Stimulated activated naive CD4-positive, alpha-beta T cell (primary cell): ENCODE data around the gene TEX30.
A peak's percentile ranks its signal among the peaks of the same experiment; 100 is the strongest.

ENCODE experiments used
- DNase-seq, 6 experiments: peaks; one replicate each; lab custom pipeline; 2025; lab: John Stamatoyannopoulos, UW

TEX30 gene

DNA sequence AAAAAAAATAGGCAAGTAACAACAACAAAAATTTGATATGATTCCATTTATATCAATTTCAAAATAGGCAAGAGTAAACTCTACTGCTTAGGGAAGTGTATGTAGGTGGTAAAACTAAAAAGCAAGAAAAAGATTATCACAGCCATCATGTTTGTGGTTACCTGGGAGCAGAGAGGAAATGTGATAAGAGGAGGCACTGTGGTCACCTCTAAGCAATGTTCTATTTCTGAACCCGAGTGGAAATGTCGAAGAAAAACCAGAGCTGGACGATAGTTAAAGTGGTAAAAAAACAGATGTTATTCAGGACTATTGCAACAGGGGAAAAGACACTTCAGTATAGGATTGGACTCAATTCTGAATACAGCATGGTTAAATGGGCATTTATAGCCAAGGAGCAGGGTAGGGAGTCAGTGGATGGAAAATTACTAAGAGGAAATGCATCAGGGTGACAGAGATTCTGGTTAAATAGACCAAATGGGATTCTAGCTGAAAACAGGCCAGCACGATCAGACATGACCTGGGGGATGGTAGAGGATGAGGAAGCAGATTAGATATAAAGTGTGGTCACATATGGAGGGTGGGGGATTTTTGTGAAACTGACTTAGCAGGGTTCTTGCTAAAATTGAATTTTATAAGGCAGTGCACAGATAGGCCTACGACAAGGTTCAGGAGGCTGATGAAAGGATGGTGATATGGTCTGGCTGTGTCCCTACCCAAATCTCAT lies 6.0 kb upstream of the TEX30 start:
- DNase-seq, result peak in 2 of 6 experiments; percentile 5 to 10

DNA sequence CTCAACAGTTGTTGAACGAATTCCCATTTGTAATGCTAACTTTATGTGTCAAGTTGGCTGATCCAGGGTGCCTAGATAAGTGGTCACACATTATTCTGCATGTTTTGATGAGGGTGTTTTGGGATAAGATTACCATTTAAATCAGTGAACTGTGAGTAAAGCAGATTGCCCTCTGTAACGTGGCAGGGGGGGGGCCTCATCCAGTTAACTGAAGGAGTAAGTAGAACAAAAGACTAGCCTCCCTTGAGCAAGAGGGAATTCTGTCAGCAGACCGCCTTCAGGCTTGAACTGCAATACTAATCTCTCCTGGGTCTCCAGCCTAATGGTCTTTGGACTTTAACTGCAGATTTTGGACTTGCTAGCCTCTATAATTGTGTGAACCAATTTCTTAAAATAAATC lies 4.2 kb upstream of the TEX30 start:
- no peak for DNase-seq

DNA sequence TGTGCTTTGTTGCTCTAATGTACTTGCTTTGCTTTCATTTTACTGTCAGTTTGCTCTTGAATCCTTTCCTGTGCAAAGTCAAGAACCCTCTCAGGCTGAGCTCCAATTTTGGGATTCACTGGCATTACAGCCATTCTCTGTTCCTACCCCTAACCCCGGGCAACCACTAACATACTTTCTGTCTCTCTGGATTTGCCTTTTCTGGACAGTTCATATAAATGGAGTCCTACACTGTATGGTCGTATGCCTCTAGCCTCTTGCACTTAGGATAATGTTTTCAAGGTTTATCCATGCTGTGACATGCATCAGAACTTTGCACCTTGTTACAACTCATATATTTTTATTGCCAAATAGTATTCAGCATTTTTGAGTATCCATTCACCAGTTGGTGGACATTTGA lies 2.7 kb upstream of the TEX30 start:
- DNase-seq, result no peak

DNA sequence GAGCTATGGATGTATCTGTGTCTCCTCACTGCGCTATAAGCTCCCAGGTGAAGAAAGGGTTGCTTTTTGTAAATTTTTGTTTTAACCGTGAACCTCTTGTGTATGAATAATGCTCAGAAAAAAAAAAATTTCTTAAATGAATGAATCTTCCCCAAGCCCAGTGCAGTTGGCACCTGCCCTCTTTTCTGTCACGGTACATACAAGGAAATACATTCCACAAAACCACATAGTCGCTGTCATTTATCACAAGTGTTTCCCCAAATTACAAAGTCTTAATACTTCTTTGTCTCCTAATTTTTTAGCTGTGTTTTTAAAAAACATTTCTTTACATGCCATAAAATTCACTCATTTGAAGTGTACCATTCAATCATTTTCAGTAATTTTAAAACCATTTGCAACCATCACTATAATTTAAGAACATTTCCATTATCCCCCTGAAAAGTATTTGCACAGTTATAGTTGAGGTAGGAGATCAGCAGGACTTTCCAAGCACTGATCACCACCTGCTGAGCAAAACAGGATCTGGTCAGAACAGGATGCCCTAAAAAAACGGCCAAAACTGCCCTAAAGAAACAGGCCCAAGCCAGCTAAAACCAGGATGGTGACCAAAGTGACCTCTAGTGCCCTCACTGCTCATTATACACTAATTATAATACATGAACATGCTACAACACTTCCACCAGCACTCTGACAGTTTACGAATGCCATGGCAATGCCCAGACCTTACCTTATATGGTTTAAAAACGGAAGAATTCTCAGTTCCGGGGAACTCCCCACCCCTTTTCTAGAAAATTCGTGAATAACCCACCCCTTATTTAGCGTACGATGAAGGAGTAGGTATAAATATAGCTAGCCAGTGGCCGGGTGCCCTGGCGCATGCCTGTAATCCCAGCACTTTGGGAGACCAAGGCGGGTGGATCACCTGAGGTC lies 1.3 kb upstream of the TEX30 start:
- no peak for DNase-seq

DNA sequence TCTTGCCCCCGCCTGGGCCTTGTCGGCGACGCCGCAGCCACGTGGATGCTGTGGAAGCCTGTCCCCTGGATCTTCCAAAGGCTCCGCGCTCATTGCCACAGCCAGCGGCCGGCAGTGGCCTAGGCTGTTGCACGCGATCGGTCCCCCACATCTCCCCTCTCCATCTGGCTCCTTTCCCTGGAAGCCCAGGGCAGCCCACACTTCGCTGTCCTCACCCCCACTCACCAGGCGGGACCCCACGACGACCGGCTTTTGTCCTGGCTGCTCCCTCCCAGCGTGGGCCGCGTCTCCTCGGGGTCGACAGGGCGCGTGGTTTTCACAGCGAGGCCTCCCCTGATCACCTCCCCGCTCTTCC lies 605 bp upstream of the TEX30 start:
- no peak for DNase-seq

DNA sequence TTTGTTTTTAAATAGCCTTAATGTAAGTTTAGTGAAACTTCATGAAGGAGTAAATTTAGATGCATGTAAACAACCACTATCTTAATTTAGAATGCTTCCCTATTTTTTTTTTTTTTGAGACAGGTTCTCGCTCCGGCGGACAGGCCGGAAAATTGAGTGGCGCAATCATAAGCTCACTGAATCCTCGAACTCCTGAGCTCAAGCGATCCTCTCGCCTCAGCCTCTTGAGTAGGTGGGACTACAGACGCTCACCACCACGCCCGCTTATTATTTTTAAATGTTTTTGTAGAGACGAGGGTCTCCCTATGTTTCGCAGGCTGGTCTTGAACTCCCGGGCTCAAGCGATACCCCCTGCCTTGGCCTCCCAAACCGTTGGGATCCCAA lies 1.6 kb downstream of the TEX30 start:
- DNase-seq, result no peak

DNA sequence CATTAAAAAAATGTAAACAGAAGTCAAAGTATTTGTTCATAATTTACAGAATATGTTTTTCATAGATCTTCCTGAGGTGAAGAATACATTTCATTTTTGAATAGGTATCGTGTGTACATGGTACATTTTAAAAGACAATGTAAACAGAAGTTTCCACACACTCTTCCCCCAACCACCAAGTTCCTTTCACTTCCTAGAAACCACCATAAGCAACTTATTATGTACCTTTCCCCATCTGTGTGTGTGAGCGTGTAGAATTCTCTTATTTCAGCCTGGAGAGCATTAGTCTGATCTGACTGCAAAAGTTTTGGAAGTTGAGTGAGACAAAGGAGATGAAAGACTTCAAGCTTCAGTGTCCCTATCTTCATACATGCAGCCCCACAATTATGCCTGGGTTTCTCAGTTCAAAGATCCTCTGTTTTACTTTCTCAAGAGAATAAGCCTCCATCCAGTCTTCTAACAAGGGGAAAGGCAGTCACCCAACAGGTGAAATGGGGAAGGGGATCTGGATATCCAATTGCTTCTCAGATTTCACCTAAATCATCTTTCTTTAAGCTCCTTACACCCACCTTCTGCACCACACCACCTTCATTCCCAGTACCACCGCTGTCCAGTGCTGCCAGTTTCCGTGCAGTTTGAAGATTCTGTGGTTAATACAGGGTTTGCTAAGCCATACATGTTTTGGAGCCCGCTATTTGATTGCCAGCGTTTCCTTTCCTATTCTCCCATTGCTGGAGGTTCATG lies 2.1 kb downstream of the TEX30 start:
- no peak for DNase-seq

DNA sequence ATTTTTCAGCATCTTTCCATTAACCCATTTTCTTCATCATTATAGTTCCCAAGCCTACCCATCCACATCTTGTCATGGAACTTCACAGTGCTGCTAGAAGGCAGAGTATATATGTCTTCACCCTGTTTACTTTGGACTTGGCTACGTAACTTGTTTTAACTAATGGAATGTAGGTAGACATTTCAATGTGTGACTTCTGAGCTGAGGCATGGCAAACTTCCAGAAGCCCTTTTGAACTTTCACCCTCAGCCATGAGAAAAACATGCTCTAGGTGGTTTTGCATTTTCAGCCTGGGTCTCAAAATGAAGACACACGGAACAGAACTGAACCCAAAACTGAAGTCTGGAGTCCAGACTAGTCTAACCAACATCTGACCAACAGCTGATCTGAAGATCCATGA lies 3.2 kb downstream of the TEX30 start:
- no peak for DNase-seq

DNA sequence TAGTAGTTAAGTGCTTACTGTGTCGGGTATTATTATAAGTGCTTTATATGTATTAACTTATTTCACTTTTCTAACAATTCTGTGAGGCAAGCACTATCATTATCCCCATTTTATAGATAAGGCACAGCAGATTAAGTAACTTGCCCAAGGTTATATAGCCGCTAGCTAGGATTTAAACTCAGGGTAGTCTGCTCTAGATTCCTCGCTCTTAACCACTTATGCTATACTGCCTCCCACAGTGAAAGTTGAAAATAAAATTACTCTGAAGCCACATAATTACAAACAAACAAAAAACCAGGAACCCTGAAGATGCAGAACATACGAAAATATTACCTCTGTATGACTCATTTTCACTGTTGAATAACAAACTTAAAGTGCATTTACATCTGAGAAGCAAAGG lies 3.9 kb downstream of the TEX30 start:
- DNase-seq, result no peak

DNA sequence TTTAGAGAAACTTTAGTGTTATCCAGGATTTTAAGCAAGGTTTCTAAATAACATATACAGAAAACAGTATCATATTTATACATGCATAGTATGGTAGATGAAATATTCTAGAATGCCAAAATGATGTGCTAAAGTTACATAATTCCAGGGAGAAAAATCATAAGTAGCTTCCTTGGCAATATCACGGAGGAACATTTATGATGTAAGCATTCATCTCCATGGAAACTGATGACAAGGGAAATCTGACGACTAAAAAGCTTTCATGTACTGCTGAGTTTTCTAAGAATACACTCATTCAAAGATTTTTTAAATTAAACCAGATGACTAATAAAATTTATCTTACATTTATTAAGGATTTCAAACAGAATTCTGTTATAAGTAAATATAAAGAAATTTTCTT lies 4.7 kb downstream of the TEX30 start:
- no peak for DNase-seq

DNA sequence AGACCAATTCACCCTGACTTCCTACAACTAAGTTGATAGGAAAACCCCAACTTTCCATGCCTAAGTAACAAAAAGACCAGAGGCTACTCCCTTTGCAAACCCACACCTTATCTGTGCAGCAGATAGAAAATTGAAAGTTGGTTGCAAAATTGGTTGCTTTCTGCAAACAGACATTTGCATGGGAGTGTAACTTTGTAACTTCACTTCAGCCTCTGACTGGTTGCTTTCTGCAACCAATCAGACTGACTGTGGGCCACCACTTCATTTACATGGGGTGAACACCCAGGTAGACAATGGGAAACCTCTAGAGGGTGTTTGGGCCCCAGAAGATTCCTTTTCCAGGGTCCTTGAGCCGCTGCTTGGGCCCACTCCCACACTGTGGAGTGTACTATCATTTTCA lies 9.8 kb downstream of the TEX30 start:
- no peak for DNase-seq

DNA sequence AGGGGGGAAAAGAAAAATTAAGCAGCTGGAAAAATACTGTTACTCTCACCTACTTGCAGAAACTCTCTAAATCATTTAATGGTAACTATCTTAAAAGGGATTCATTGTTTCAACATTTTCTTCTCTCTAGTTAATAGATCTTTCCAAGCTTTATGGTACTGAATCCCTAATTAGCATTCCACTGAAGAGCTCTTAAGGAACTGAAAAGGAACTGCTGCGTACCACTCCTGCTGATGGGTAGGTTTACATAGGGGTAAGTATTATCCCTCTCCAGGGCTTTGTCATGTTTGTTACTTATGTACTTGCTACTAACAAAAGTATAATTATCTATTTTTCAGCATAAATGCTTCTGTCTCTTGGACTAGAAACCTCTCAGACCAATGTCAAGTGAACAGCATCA lies 12.5 kb downstream of the TEX30 start:
- DNase-seq, result no peak

DNA sequence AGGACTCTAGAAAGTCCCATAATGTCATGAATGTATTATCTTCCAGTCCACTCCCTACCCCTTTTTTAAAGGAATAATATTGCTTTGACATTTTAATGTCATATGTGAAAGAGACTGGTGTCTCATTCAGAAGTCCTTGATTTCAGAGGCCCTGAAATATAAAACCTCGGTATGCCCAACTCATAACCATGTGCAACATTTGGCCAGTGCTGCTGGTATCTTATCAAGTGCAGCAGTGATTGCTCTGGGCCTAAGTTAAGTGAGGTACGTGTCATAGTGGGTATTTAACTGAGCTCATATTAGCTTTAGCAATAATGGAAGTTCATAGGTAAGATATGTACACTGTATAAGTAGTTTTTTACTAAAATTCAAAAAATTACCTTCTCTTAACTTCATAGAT lies 14.7 kb downstream of the TEX30 start:
- DNase-seq, result no peak

DNA sequence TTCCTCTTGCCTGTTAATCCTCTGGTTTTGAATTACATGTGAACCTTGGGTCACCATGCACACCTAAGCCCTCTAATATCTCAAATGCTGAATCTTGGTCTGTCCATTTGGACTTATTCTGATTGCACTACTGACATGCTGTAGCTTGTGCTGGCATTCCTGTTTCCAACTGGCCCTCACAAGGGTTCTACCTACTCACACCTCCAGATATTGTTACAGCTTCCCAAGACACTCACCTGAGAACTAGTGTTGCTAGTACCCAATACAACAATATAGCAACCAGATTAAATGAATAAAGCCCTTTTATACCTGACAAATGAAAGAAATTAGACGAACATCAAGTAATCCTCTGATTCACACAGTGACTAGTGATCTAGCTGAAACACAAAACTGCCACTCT lies 16.6 kb downstream of the TEX30 start:
- DNase-seq, result no peak

DNA sequence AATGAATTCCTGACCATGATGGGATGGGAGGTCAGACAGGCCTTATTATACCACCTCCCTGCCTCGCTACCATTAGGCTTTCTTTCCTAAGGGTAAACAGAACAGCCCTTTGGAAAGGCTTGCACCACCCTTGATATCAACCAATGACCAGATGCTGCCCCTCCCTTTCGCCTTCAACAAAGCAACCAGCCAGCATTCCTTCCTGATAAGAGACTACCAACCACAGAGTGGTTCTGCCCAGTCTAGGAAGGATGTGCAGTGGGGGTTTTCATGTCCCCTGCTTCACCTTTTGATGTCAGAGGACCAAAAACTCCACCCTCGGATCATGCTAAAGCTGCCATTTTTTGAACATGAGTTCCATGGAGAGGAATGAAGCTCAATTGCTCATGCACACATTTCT lies 21.7 kb downstream of the TEX30 start:
- no peak for DNase-seq

DNA sequence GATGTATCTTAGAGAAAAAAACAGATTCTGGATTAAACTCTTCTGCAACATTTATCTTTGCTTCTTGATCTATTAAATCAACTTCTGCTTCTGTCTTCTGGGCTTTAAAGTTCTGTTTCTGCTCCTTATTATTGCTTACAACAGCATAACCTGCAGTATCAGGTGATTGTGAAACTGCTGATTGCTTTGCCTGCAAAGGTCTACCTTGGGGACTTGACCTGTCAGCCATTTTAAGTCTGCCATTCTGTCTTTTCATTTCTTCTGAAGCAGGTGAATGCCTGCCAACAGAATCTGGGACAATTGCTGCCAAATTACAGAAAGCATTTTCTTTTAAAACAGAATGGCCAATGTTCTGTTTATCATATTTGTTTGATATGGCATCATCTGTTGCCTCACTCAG lies 31.1 kb downstream of the TEX30 start:
- no peak for DNase-seq

DNA sequence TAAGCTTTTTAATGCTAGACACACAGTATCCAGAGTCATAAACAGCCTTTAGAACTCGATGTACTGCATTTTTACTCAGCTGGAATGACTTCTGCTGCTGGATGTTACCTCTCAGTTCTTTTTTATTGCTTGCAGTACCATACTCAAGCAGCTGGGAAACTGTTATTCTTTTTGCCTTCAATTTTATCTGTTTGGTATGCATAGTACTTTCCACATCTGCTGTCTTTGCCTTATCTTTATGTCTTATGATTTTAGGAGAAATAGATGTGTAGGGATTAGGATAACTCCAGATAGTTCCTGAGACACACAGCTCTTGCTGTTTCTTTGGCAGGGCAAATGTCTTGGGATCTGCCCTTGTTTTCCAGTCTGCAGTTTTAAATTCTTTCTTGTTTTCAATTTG lies 31.5 kb downstream of the TEX30 start:
- no peak for DNase-seq

DNA sequence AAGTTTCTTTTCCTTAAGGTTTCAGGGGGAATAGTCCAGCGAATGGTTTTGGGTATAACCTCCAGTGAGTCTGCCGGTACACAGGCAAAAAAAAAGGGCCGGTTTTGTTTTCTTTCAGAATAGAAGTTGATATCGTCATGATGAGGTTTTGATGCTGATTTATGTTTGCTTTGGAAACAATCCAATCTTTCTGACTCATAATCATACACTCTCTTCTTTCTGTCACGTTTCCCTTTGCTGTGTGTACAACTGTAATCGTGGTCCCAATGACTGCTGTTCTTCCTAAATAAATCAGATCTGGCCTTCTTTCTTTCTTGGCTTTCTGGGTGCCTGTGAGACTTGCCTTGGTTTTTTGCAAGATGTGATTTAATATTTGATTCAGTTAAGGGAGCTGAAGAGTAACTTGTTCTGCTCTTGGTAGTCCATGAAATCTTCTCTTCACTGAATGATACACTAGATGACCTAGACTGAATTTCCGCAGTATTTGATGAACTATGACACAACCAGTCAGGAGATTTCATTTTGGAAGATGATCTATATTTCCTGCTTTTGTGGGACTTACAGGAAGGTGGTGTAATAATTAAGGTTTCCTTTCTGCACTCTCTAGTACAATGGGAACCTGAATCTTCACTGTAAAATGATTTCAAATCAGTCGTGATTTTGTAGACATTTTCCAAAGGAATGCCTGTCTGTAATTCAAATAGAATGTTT lies 43.9 kb downstream of the TEX30 start:
- DNase-seq, result no peak

DNA sequence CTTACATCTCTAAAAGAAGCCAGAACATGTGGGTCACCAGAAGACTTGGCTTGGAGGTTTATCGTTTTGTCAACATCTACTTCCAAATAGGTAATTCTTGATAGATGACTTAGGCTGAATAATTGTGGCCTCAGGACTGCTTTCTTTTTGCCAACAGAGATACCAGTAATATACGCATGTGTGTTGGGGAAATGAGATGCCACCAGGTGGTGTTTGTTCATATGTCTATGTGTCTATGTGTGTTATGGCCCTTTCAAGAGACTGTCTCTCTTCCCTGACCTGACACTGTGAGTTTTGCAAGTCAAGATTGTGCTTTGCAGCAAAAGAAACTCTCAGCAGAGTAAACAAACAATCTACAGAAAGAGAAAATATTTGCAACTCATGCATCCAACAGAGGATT lies 47.2 kb downstream of the TEX30 start:
- no peak for DNase-seq

DNA sequence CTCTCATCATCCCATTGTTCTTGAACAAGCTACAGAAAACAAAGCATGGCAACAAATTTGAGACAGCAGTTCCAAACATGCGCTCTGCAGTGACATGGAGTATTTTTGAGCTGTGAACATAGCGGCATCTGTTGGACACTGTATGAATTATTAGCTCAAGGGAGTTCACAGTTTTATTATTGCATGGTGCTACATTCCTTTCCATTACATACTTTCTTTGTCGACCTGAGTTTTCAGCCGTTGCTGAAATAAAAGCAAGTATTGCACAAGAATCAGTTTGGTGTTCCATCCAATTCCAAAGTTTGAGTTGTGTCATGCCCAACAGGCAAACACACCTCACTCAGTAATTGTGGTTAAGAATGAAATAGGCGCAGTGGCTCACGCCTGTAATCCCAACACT lies 48.7 kb downstream of the TEX30 start:
- DNase-seq, result peak in 1 of 6 experiments; percentile 3

DNA sequence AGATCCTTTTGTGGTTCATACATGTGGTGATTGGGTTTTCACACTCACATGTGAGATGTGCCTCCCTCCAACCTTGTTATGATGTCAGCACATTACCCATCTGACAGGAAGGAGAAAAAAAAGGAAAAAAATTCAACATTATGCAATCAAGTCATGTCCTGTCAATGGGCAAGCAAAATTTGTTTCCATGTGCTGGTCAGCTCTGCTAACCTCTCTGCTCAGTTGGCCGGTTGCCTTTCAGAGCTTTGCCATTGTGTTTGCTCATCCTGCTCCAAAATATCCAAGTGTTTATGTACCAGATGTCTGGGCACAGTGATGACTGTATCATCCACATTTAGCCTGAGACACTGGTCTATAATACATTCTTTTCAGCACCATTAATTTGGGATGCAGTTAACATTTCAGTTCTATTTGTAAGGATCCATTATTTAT lies 51.8 kb downstream of the TEX30 start:
- no peak for DNase-seq

DNA sequence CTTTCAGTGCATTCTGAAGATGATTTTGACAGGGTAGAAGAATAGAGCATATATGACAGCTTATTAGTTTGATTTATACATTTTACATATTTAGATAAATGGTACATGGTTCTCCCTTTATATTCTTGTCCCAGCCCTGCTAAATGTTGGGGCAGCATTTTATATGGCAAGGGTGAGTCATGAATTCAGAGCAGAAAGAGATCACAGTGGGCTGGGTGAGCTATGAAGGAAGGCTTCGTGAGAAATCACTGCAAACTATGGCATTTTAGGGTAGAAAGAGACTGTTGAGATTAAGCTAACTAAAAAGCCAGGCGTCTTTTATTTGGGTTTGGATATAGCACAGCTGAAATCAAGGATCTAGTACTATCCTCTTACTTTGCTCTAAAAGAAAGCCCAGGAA lies 54.8 kb downstream of the TEX30 start:
- DNase-seq, result no peak
